LNCAP (cell line): ENCODE data around the gene PI4KA.

Experiments
- CTCF ChIP-seq: fragments of 450-650 bp; IDR thresholded peaks from 2 replicates; pipeline ENCODE4 v1.5.1; 2017; ENCODE audit warnings: mild to moderate bottlenecking

The PI4KA gene

GRCh38 chr22:20804650-20805049 is 54.0 kb downstream of the PI4KA start:
- no peak for TF ChIP-seq CTCF

DNA sequence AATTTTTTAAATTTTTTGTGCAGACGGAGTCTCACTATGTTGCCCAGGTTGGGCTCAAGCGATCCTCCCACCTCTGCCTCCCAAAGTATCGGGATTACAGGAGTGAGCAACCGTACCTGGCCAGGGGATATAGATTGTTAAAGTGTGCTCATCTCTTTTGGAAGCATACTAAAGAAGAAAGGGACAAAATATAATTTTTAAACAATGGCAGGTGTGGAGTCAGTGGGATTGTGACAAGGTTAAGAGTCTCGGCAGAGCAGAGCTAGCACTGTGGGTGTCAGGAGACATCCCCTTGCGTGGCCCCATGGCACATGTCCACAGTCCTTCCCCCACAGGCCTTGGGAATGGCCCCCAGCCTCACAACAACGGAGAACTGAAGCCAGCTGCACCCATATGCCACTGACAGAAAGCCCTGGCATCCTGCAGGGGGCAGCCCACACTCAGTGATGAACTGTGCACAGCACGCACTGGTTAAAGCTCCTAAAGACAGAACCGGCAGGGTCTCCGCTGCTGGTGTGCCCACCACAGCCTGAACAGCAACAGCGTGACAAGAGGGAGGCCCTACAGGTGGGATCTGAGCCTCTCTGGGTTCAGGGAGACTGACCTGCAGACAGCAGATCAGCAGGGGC is 54.8 kb downstream of the PI4KA start:
- peak; percentile 53; the same call in 1 of the 2 replicates for TF ChIP-seq CTCF

DNA sequence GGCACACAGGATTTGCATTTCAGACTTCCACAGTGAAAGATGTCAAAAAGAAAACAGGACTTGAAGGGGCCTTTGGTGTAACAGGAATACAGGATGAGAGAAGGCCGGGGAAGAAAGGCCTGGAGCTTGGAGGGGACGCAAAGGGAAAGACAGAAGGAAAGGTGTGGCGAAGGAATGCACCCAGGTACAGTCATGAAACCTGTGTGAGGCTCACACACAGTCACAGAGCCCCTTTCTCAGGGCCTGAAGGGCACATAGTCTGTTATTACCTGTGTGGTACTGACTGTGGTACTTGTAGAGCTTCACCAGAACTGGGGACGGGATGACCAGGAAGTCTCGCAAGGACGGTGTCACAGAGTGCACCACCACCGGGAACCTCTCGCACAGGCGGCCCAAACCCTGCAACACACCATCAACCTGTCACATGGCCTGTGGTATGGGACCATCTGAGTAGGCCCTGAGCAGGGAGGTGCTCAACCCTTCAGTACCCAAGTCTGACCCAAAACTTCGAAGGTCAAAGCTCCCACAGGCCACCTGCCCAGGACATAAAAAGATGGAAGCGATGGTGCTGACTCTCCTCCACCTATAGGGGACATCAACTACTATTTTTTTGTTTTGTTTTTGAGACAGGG is 55.6 kb downstream of the PI4KA start:
- no peak for TF ChIP-seq CTCF

DNA sequence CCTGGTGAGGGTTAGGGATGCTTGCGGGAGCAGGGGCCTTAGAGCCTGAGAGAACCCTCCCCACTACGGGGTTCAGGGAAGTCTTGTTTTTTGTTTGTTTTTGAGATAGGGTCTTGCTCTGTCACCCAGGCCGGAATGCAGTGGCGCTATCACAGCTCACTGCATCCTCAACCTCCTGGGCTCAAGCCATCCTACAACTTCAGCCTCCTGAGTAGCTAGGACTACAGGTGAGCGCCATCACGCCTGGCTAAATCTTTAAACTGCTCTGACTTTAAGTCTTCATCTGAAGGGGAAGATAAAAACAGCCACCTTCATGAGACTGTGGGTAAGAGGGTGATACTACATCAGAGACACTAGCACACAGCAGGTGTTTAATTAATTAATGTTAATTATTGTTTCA is 56.2 kb downstream of the PI4KA start:
- no peak for TF ChIP-seq CTCF

DNA sequence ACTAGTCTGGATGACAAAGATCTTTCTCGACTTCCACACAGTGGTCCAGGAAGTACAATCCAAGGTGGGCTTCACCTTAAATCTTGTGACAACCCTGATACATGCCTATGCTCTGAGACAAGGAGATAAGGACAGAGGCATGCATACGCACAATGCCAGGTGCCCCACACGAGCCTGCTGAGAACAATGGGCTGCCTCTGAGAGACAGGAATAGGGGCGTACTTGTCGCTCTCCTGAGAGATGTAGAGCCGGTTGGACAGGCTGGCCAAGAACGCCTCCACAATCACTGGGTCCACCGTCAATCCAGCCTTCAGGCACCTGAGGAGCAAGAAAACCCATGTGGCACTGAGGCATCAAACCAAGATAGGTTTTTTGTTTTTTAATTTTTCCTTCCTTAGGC is 59.2 kb downstream of the PI4KA start:
- TF ChIP-seq CTCF: no peak

DNA sequence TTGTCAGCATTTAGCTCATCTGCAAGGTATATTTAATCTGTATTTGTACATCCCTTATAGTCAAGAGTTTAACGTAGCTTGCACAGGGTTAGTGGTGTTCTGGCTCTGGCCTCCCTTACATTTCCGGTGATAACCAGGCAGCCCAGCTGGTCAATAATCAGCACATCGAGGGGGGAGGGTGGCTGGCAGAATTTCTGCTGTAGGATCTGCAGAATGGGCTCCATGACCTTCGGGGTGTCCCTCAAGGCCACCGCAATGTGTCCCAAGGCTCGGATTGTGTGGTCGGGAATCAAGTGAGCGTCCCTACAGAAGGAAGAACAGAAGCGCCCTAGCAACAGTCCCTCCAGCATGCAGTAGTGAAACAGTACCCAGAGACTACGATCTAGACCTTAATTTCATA is 59.6 kb downstream of the PI4KA start:
- no peak for TF ChIP-seq CTCF

GRCh38 chr22:20798218-20798617 is 60.4 kb downstream of the PI4KA start:
- TF ChIP-seq CTCF: no peak

DNA sequence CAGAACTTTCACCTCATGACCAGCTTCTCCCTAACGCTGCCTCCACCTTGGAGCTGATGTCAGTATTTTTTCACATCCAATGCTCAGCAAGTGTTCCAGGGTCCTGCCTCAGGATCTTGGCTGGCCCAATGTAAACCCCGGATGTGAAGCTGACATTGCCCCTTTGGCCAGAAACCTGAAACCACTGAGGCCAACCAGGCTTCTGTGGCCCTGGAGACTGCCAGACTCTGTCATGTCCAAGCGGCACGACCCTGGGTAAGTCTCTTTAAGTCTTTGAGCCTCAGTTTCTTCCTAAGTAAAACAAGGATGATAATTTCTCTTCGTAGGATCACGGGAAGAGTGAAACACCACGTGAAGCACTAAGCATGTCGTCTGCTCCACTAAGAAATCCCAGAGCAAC is 61.9 kb downstream of the PI4KA start:
- TF ChIP-seq CTCF: no peak
